T1000 (cell line): ENCODE measurements around the gene CMIP.

ENCODE experiments used
- DNase-seq: peaks from one replicate; lab custom pipeline; 2025; ENCODE audit warnings: mixed read lengths; lab: John Stamatoyannopoulos, UW

The CMIP gene

DNA sequence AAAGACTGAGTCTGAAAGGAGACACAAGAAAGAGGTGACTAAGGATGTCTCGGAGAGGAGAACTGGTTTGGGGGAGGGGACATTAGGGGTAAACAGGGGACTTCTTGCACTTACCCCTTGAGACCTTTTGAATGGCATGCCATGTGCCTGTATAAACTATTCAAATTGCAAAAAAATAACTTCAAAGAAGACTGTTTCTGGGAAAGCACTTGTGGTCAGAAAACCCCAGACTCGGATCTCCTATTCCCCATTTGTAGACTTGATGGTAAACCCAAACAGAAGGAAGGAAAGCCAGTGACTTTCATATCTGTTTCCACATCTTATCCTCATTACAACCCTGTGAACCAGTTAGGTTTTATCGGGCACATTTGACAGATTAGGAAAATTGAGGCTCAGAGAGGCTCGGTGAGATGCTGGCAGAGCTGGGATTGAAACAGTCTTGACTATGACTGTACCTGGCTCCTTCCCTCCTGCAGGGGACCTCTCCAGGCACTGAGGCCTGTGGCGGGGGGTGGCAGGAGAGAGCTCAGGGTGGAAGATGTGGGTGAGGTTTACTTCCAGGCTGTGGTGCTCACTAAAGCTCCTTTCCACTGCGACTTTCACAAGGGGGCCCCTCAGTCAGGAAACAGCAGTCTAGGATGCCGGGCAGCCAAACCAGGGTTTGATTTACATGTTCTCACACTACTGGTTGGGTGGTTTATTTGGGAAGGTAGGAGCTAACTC lies 304.0 kb downstream of the CMIP start:
- no peak for DNase-seq

DNA sequence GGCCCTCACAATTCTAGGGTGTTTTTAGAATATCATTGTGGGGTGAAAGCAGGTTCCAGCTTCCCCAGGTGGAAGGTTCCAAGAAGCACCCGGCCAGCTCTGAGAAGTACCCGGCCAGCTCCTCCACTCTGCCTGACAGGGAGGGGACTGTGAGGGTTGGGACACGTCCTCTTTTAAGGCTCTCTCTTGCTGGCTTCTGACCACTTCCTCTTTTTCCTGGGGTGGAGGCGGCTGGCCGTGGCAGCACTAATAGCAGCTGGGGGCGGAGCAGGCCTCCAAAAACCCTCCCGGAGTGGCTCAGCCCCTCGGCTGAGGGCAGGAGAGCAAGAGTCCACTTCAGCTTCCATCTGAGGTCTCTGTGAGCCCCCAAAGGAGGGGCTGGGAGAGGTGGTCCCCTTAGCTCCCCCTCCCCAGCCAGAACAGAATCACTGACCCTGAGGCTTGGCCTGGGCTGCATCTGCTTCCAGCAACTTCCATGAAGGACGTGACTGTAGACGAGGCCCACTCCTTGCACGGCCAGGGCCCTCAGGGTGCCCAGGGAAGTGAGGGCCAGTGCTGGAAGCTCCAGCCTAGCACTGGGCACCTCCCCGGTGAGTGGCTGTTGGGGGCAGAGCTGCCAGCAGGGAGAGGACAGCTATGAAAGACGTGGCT lies 307.7 kb downstream of the CMIP start:
- DNase-seq = no peak

DNA sequence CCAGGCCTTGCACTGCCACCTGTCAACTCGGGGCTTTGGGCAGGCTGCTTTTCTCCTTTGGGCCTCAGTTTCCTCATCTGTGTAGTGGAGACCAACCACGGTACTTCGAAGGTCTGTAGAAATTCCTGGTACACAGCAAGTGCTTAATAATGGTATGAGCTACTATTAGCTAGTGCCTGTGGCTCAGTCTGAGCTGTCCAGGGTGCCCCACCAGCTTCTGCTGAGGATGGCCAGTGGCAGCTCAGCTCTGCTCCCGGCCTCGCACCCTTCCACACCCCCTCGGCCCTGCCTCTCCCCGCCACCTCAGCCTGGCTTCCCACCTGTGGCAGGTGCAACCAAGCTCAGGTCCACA lies 308.2 kb downstream of the CMIP start:
- no peak for DNase-seq

DNA sequence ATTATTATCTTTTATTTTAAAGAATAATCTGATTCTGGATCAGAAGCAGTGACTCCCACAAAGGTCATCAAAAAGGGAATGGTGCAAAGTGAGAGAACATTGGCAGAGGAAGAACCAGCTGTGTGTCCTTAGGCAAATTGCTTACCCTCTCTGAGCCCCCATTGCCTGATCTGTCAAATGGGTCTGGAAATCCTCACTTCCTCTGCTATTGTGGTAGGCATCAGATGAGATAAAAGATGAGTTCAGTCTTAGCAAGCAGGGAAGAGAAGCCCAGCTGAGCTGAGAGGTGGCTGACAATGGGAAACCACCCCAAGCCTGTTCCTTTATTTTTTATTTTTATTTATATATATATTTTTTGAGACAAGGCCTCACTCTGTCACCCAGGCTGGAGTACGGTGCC lies 310.2 kb downstream of the CMIP start:
- DNase-seq = no peak

DNA sequence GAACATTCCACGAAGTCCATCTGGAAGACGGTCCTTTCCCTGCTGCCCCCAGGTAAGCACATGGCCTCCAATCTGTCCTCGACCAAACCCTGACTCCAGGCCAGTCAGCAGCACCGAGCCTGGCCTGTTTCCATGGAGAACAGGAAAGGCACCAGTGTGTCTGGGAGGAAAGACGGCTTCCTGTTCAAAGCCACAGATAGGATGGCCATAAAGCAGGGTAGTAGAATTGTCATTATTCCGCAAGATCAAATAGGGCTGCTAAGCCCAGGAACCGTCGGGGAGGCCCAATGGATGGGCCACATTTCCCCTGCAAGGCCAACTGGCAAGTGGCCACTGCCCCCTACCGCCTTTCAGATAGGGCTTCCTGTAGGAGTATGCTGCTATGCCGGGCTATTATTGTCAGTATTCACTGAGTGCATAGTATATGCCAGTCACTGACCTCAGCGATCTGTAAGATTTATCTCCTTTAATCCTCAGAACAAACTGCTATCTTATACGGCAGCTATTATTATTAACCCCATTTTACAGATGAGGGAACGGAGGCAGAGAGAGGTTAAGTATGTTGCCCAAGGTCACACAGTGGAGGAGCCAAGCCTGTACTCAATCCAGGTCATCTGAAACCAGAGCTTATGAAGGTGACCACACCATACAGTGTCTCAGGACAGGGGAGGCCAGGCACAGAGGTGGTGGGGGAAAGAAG lies 311.5 kb downstream of the CMIP start:
- DNase-seq = no peak

DNA sequence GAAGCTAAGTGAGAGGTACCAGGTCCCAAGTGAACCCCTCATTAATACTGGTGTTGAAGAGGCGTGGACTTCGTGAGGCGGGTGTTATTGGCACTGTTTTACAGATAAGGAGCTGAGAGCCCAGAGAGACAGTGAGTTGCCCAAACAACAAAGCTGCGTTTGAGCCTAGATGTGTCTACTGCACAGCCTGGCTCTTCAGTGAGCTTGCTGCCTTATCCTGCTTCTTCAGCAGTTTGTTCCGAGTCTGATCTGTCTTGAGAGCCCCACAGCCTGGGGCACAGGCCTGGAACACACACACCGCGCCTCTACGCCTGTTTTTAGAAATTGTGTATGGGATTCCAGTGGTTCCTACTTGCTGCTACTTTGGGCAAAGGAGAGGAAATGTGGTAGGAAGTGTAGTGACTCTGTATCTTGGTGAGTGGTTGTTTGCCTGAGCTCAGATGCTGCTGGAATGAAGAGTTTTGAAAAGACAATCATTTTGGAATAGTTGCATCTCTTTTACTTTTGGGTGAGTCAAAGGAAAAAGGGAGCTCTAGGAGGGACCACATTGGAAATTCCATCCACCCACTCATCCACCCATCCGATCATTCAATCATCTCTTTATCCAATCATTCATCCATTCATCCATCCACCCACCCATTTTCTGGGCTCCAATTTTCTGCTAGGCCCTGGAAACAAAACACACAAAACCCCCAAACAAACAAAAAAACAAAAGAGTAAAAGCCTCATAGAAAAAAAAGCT lies 312.2 kb downstream of the CMIP start:
- no peak for DNase-seq

DNA sequence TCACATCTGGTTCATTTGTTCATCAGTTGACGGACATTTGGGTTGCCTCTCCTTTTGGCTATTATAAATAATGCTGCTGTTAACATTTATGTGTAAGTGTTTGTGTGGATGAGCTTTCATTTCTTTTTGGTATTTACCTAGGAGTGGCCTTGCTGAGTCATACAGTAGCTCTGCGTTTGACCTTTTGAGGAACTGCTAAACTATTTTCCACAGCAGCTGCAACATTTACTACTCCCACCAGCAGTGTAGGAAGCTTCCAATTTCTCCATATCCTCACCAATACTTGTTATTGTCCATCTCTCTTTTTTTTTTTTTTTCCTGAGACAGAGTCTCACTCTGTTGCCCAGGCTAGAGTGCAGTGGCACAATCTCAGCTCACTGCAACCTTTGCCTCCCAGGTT lies 313.8 kb downstream of the CMIP start:
- DNase-seq = no peak
